H1 (cell line): ENCODE measurements around the gene FAM240A. TPM values are rescaled to one million over a fixed set of nuclear protein-coding genes. Genes with fewer than 3 reads are reported as not detected.

Experiments
- BACH1 ChIP-seq: IDR thresholded peaks from 2 replicates; pipeline ENCODE4 v1.6.1; 2012; ENCODE audit warnings: low read length, improper control_type of control experiment
- CBX8 ChIP-seq: fragments of 300-800, 300-1000 bp; sonication (generic); IDR thresholded peaks from 2 replicates; pipeline ENCODE4 v1.7.1; 2016; ENCODE audit warnings: low read depth, low read length, borderline replicate concordance
- CHD2 ChIP-seq: IDR thresholded peaks from 2 replicates; pipeline ENCODE4 v1.6.1; 2012; ENCODE audit warnings: low read length, improper control_type of control experiment
- FOSL1 ChIP-seq: IDR thresholded peaks from 2 replicates; pipeline ENCODE4 v1.6.1; 2011; ENCODE audit warnings: mild to moderate bottlenecking, low read depth, low read length, moderate library complexity; ENCODE audit not compliant: insufficient read depth
- POLR2A ChIP-seq, 2 experiments: IDR thresholded peaks; 1 replicate in 1 of 2; 2 replicates in 1 of 2; pipeline ENCODE4 v1.6.1; 2011; ENCODE audit warnings: low read depth in 2 of 2, low read length in 2 of 2, mild to moderate bottlenecking in 2 of 2; ENCODE audit errors: control extremely low read depth in 1 of 2
- RAD21 ChIP-seq, 2 experiments: IDR thresholded peaks in 1 of 2; conservative IDR thresholded peaks in 1 of 2; 2 replicates each; pipeline ENCODE4 v1.6.1; 2011; ENCODE audit warnings: low read depth in 2 of 2, low read length in 2 of 2, improper control_type of control experiment in 1 of 2, inconsistent platforms in 1 of 2, mild to moderate bottlenecking in 1 of 2, moderate library complexity in 1 of 2
- RFX5 ChIP-seq: IDR thresholded peaks from 2 replicates; pipeline ENCODE4 v1.6.1; 2011; ENCODE audit warnings: low read depth, low read length, improper control_type of control experiment, borderline replicate concordance
- SUZ12 ChIP-seq: fragments of 200-600 bp; sonication (generic); IDR thresholded peaks from 2 replicates; pipeline ENCODE4 v1.6.1; 2012; ENCODE audit warnings: mild to moderate bottlenecking, inconsistent platforms, low read length, moderate library complexity, mixed read lengths
- TBP ChIP-seq: IDR thresholded peaks from 2 replicates; pipeline ENCODE4 v1.6.1; 2011; ENCODE audit warnings: low read depth, low read length, improper control_type of control experiment
- TCF12 ChIP-seq: IDR thresholded peaks from 2 replicates; pipeline ENCODE4 v1.6.1; 2011; ENCODE audit warnings: low read depth, mild to moderate bottlenecking, low read length
- polyA plus RNA-seq, 7 experiments: library from polyadenylated mRNA; depleted of rRNA in 3 of 7; stranded (reverse) in 5 of 7; unstranded in 2 of 7; fragments of >200 nt in 5 of 7; fragments of 200-250 nt in 2 of 7; gene quantifications; 1 replicate in 5 of 7; 2 replicates in 1 of 7; 4 replicates in 1 of 7; pipeline versions ENCODE4 v1.2.1 to v1.2.3, GENCODE V29; 2011 to 2013; ENCODE audit warnings: missing spikeins in 2 of 7, mixed read lengths in 2 of 7
- total RNA-seq: library from RNA; stranded (reverse); fragmentation: NEBNext Ultra II Directional; extraction: Animal tissue kit (Norgen Biotek cat#: 25700); gene quantifications from 2 replicates; pipeline ENCODE4 v1.2.1, GENCODE V29; 2021
- TF ChIP-seq, protein P1 (sequence below): fragments of 300-600 bp; sonication (generic); IDR thresholded peaks from 2 replicates; pipeline ENCODE4 v1.7.1; 2012; ENCODE audit warnings: low read length, moderate library complexity, mild to moderate bottlenecking, inconsistent platforms; ENCODE audit not compliant: insufficient replicate concordance

FAM240A gene
- total and polyA plus RNA-seq, 2 of the 8 experiments (the other 6 are each of a cell fraction or from before 2014, with no cell fraction given) = 0.08 TPM; not detected in 1

DNA sequence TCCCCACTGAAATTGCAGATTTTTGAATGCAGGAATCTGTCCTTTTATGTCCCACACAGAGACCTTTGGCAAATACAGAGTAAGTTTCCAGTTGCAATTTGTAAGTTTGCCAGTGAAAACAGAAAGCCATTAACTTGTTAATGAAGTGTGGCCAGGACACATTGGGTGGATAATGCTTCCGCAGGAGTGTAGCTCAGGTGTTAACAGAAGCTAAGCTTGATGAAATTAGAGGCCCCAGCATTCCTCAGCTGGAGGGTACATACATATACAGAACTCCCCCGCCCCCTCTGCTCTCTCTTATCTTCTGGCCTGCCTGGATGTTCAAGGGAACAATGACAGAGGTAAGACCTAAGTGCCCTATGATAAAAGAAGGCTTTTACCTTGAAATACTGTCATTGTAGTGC lies 38.1 kb upstream of the FAM240A start (continued):
- TF ChIP-seq, protein P1, sequence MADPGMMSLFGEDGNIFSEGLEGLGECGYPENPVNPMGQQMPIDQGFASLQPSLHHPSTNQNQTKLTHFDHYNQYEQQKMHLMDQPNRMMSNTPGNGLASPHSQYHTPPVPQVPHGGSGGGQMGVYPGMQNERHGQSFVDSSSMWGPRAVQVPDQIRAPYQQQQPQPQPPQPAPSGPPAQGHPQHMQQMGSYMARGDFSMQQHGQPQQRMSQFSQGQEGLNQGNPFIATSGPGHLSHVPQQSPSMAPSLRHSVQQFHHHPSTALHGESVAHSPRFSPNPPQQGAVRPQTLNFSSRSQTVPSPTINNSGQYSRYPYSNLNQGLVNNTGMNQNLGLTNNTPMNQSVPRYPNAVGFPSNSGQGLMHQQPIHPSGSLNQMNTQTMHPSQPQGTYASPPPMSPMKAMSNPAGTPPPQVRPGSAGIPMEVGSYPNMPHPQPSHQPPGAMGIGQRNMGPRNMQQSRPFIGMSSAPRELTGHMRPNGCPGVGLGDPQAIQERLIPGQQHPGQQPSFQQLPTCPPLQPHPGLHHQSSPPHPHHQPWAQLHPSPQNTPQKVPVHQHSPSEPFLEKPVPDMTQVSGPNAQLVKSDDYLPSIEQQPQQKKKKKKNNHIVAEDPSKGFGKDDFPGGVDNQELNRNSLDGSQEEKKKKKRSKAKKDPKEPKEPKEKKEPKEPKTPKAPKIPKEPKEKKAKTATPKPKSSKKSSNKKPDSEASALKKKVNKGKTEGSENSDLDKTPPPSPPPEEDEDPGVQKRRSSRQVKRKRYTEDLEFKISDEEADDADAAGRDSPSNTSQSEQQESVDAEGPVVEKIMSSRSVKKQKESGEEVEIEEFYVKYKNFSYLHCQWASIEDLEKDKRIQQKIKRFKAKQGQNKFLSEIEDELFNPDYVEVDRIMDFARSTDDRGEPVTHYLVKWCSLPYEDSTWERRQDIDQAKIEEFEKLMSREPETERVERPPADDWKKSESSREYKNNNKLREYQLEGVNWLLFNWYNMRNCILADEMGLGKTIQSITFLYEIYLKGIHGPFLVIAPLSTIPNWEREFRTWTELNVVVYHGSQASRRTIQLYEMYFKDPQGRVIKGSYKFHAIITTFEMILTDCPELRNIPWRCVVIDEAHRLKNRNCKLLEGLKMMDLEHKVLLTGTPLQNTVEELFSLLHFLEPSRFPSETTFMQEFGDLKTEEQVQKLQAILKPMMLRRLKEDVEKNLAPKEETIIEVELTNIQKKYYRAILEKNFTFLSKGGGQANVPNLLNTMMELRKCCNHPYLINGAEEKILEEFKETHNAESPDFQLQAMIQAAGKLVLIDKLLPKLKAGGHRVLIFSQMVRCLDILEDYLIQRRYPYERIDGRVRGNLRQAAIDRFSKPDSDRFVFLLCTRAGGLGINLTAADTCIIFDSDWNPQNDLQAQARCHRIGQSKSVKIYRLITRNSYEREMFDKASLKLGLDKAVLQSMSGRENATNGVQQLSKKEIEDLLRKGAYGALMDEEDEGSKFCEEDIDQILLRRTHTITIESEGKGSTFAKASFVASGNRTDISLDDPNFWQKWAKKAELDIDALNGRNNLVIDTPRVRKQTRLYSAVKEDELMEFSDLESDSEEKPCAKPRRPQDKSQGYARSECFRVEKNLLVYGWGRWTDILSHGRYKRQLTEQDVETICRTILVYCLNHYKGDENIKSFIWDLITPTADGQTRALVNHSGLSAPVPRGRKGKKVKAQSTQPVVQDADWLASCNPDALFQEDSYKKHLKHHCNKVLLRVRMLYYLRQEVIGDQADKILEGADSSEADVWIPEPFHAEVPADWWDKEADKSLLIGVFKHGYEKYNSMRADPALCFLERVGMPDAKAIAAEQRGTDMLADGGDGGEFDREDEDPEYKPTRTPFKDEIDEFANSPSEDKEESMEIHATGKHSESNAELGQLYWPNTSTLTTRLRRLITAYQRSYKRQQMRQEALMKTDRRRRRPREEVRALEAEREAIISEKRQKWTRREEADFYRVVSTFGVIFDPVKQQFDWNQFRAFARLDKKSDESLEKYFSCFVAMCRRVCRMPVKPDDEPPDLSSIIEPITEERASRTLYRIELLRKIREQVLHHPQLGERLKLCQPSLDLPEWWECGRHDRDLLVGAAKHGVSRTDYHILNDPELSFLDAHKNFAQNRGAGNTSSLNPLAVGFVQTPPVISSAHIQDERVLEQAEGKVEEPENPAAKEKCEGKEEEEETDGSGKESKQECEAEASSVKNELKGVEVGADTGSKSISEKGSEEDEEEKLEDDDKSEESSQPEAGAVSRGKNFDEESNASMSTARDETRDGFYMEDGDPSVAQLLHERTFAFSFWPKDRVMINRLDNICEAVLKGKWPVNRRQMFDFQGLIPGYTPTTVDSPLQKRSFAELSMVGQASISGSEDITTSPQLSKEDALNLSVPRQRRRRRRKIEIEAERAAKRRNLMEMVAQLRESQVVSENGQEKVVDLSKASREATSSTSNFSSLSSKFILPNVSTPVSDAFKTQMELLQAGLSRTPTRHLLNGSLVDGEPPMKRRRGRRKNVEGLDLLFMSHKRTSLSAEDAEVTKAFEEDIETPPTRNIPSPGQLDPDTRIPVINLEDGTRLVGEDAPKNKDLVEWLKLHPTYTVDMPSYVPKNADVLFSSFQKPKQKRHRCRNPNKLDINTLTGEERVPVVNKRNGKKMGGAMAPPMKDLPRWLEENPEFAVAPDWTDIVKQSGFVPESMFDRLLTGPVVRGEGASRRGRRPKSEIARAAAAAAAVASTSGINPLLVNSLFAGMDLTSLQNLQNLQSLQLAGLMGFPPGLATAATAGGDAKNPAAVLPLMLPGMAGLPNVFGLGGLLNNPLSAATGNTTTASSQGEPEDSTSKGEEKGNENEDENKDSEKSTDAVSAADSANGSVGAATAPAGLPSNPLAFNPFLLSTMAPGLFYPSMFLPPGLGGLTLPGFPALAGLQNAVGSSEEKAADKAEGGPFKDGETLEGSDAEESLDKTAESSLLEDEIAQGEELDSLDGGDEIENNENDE = peak; percentile 64
- TF ChIP-seq CHD2 (no peak), TCF12 (0 out of 2 replicates have a peak, but pooled peaks have one; percentile 52), TBP (peak; percentile 67), POLR2A (IDR thresholded peaks at IDR 0.05; ENCODE audit: control extremely low read depth in 1 of 2, low read depth in 2 of 2, low read length in 2 of 2) (peak in 1 of 2 experiments; percentile 56; a peak in 2 of 3 replicates), RAD21 (IDR thresholded peaks at IDR 0.05 in 1 of 2, conservative IDR thresholded peaks at IDR 0.05 in 1 of 2; ENCODE audit: low read depth in 2 of 2, low read length in 2 of 2) (no peak; a peak in 1 of 4 replicates), RFX5 (no peak), BACH1 (no peak), CBX8 (no peak), SUZ12 (no peak), FOSL1 (no peak)
